Measurements from ENCODE around the gene ASB18. TPM values are rescaled to one million over a fixed set of nuclear protein-coding genes. Genes with fewer than 3 reads are reported as not detected.

Gene ASB18
- total RNA-seq, 4 donors from 2014 or later: not detected

DNA sequence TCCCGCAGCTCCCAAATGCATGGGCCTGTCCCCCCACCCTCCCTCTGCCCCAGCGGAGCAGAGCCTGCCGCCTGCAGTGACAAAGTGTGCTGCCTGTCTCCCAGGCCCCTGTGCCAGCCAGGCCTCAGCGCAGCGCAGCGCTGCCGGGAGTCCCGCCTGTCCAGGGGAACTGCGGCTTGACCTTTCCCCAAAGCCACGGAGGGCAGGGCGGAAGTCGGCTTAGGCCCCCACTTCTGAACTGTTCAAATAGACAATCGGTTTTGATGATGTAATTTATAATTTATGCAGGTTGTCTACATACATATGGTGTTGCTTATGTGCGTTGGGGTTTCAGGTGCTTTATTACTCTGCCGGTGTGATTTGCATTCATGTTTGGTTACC, 103.1 kb downstream of the ASB18 start:
- no peak overlapping the region for H3K4me3 ChIP-seq
- DNase-seq: no peak
- in situ Hi-C loops (cut with MboI; ENCODE audit: low pct_ligation_motif_present in 1 of 4, low pct_unique_long_range_greater_than_20kb in 1 of 4, low sequenced_read_pairs in 3 of 4): no loop called here
- TF ChIP-seq EP300 (IDR thresholded peaks at IDR 0.05; ENCODE audit: low read depth) (no peak), POLR2AphosphoS5 (IDR thresholded peaks at IDR 0.05) (no peak), CTCF (IDR thresholded peaks at IDR 0.05) (no peak), POLR2A (IDR thresholded peaks at IDR 0.05) (no peak)
- H3K27ac ChIP-seq: no peak overlapping the region
- intact Hi-C loops (cut with DNase I; ENCODE audit: low total_unique reads): no loop called here
- 69 to 83% methylated on average over 2 to 13 of the region's 15 CpGs for WGBS, 2 donors (ENCODE audit: low coverage in 1 of 2)
- peaks cover 86% of the 10 kb centered on the region for H3K27me3 ChIP-seq
- no peaks in the 10 kb centered on the region for H3K9me3 ChIP-seq
- peaks cover 11 to 26% (median 22%) of the 10 kb centered on the region in 4 donors for H3K4me1 ChIP-seq
- H3K36me3 ChIP-seq: no peaks in the 10 kb centered on the region

GRCh38 chr2:236160366-236161081, 103.7 kb downstream of the ASB18 start:
- H3K4me1 ChIP-seq: peaks cover 11 to 23% (median 21%) of the 10 kb centered on the region in 4 donors
- TF ChIP-seq EP300 (IDR thresholded peaks at IDR 0.05; ENCODE audit: low read depth): no peak
- no peak for TF ChIP-seq POLR2AphosphoS5 (IDR thresholded peaks at IDR 0.05)
- no peak for TF ChIP-seq CTCF (IDR thresholded peaks at IDR 0.05)
- TF ChIP-seq POLR2A (IDR thresholded peaks at IDR 0.05): no peak
- H3K27me3 ChIP-seq: peaks cover 81% of the 10 kb centered on the region
- no peaks in the 10 kb centered on the region for H3K36me3 ChIP-seq
- H3K9me3 ChIP-seq: no peaks in the 10 kb centered on the region
- WGBS, 2 donors (ENCODE audit: low coverage in 1 of 2): 41% methylated on average over 22 of the region's 22 CpGs; no CpG with 5 or more reads in 1 of the 2 donors
- intact Hi-C loops (cut with DNase I; ENCODE audit: low total_unique reads) (no loop called here), in situ Hi-C loops (cut with MboI; ENCODE audit: low pct_ligation_motif_present in 1 of 4, low pct_unique_long_range_greater_than_20kb in 1 of 4, low sequenced_read_pairs in 3 of 4) (no loop called here)
- no peak overlapping the region for H3K4me3 ChIP-seq
- no peak overlapping the region for H3K27ac ChIP-seq
- DNase-seq: no peak

DNA sequence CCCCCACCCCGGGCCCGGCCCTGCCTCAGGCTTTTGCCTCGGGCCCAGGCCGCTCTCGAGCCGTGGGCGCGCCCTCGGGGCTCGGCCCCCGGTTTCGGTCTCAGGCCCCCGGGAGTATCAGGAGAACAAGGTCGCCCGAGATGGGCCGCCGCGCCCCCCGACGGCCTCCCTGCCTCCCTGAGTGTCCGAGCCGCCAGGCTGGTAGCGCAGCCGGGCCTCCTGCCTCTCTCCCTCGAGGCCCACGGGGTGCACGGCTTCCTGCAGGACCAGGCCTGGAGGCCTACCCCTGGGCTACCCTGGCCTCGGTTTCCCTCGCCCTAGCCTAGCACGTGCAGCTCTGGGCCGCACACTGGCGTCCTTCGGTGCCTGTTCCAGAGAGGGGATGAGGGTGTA, 104.4 kb downstream of the ASB18 start:
- DNase-seq: no peak
- intact Hi-C loops (cut with DNase I; ENCODE audit: low total_unique reads): no loop called here
- Histone ChIP-seq H3K4me3 (no peak overlapping the region), H3K27me3 (peaks cover 73% of the 10 kb centered on the region), H3K9me3 (no peaks in the 10 kb centered on the region), H3K36me3 (no peaks in the 10 kb centered on the region), H3K27ac (no peak overlapping the region), H3K4me1 (peaks cover 10 to 19% (median 18%) of the 10 kb centered on the region in 4 donors)
- 38% methylated on average over 14 of the region's 33 CpGs; no CpG with 5 or more reads in 1 of the 2 donors for WGBS, 2 donors (ENCODE audit: low coverage in 1 of 2)
- TF ChIP-seq POLR2A (IDR thresholded peaks at IDR 0.05) (no peak), POLR2AphosphoS5 (IDR thresholded peaks at IDR 0.05) (no peak), EP300 (IDR thresholded peaks at IDR 0.05; ENCODE audit: low read depth) (no peak), CTCF (IDR thresholded peaks at IDR 0.05) (no peak)
- in situ Hi-C loops (cut with MboI; ENCODE audit: low pct_ligation_motif_present in 1 of 4, low pct_unique_long_range_greater_than_20kb in 1 of 4, low sequenced_read_pairs in 3 of 4): no loop called here

DNA sequence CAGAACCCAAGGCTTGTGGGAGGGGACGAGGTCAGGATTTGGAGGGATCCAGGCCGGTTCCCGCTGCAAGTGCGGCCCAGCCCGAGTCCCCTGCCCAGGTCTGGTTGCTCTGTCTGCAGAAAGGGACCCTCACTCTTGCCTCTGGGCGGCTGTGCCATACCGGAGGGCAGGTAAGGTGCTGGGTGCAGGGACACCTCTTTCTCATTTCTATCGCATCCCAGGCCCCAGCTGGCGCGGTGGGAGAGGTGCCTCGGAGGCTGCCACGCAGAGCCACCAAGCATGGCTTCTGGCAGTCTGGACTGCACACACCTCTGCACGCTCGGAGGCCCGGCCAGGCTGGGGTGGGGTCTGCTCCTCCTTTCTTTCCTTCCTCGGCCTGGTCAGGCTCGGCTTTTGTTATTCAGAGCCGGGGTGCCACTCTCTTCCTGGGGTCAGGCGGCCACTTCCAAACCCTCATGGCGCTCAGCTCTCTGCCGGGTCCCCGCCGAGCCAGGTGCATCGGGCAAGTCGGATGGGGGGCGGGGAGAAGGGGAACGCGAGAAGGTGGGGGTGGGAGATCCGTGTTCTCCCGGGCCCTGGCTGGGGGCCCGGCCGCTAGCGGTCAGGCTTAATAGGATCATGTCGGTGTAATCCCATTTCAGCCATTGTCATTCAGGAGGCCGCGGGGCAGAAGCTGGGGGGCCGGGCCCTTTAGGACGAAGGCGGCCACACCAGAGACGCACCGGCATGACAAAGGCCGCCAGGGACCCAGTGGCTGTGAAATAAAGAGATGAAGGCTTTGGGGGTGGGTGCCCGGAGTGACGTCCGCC, 105.0 kb downstream of the ASB18 start:
- no peaks in the 10 kb centered on the region for H3K9me3 ChIP-seq
- in situ Hi-C loops (cut with MboI; ENCODE audit: low pct_ligation_motif_present in 1 of 4, low pct_unique_long_range_greater_than_20kb in 1 of 4, low sequenced_read_pairs in 3 of 4): no loop called here
- H3K4me3 ChIP-seq: no peak overlapping the region
- no peaks in the 10 kb centered on the region for H3K36me3 ChIP-seq
- H3K4me1 ChIP-seq: peaks cover 4 to 13% (median 12%) of the 10 kb centered on the region in 4 donors
- H3K27me3 ChIP-seq: peaks cover 67% of the 10 kb centered on the region
- intact Hi-C loops (cut with DNase I; ENCODE audit: low total_unique reads): no loop called here
- DNase-seq: no peak
- no peak overlapping the region for H3K27ac ChIP-seq
- TF ChIP-seq CTCF (IDR thresholded peaks at IDR 0.05) (no peak), POLR2AphosphoS5 (IDR thresholded peaks at IDR 0.05) (no peak), POLR2A (IDR thresholded peaks at IDR 0.05) (no peak), EP300 (IDR thresholded peaks at IDR 0.05; ENCODE audit: low read depth) (no peak)
- WGBS, 2 donors (ENCODE audit: low coverage in 1 of 2): 16 to 33% methylated on average over 3 to 38 of the region's 45 CpGs

Measured in transverse colon (tissue), 4 donors.